Skeletal muscle tissue (tissue), 4 donors: ENCODE data around the gene IER2. TPM values are rescaled to one million over a fixed set of nuclear protein-coding genes. Genes with fewer than 3 reads are reported as not detected.
A peak's percentile ranks its signal among the peaks of the same experiment; 100 is the strongest.
"Not testable (repeated sequence)": the region's sequence is repeated elsewhere in the genome, so short reads cannot be mapped to it uniquely, and the experiment has no call there.

ENCODE experiments used
- H3K27ac ChIP-seq: one replicate; pipeline ENCODE4 v1.7.0; 2013; ENCODE audit warnings: mild to moderate bottlenecking, low read depth, low read length, inconsistent platforms
- H3K27me3 ChIP-seq, 3 donors: one replicate each; pipeline ENCODE4 v1.7.0; 2013; ENCODE audit warnings: low read length in 3 of 3; ENCODE audit not compliant: control insufficient read depth in 3 of 3, insufficient read depth in 3 of 3
- H3K36me3 ChIP-seq, 3 donors: one replicate each; pipeline ENCODE4 v1.7.0; 2013; ENCODE audit warnings: low read length in 3 of 3; ENCODE audit not compliant: control insufficient read depth in 3 of 3, insufficient read depth in 3 of 3
- H3K4me1 ChIP-seq, 3 donors: one replicate each; pipeline ENCODE4 v1.7.0; 2013; ENCODE audit warnings: low read length in 3 of 3, mild to moderate bottlenecking in 3 of 3; ENCODE audit not compliant: control insufficient read depth in 3 of 3, insufficient read depth in 3 of 3
- H3K4me3 ChIP-seq, 3 donors: one replicate each; pipeline ENCODE4 v1.7.0; 2013; ENCODE audit warnings: low read length in 3 of 3
- H3K9ac ChIP-seq, 3 donors: one replicate each; pipeline ENCODE4 v1.7.0; 2013; ENCODE audit warnings: low read length in 3 of 3, mild to moderate bottlenecking in 3 of 3, moderate library complexity in 2 of 3, low read depth in 1 of 3
- H3K9me3 ChIP-seq, 3 donors: one replicate each; pipeline ENCODE4 v1.7.0; 2013; ENCODE audit warnings: low read length in 3 of 3; ENCODE audit not compliant: control insufficient read depth in 3 of 3
- total RNA-seq: library from RNA; depleted of rRNA; stranded (reverse); fragments of >200 nt; gene quantifications from one replicate; pipeline ENCODE4 v1.2.3, GENCODE V29; 2014
- donor health status: Osteomylitis.

Gene IER2
- total RNA-seq, 1 donor from 2014 or later = 23.5 TPM

- Histone ChIP-seq H3K9me3 (no peaks in the 10 kb centered on the region), H3K4me3 (no peak overlapping the region), H3K27me3 (no peaks in the 10 kb centered on the region), H3K4me1 (peaks cover 0 to 4% (median 0%) of the 10 kb centered on the region in 3 donors), H3K27ac (no peak overlapping the region), H3K9ac (no peak overlapping the region), H3K36me3 (peaks cover 33 to 36% (median 36%) of the 10 kb centered on the region in 3 donors)
Measured at GRCh38 chr19:13137290-13137794, 12.9 kb upstream of the IER2 start.

- Histone ChIP-seq H3K9ac (no peak overlapping the region), H3K9me3 (no peaks in the 10 kb centered on the region), H3K27me3 (no peaks in the 10 kb centered on the region), H3K4me1 (peaks cover 0 to 4% (median 4%) of the 10 kb centered on the region in 3 donors), H3K27ac (no peak overlapping the region), H3K4me3 (no peak overlapping the region), H3K36me3 (peaks cover 34 to 36% (median 35%) of the 10 kb centered on the region in 3 donors)
Measured at GRCh38 chr19:13138171-13138915, 11.9 kb upstream of the IER2 start.

GRCh38 chr19:13138916-13139198 lies 11.4 kb upstream of the IER2 start:
- H3K36me3 ChIP-seq = peaks cover 34 to 39% (median 38%) of the 10 kb centered on the region in 3 donors
- H3K9me3 ChIP-seq = no peaks in the 10 kb centered on the region
- H3K27me3 ChIP-seq = no peaks in the 10 kb centered on the region
- H3K9ac ChIP-seq = no peak overlapping the region
- no peak overlapping the region for H3K4me3 ChIP-seq
- H3K27ac ChIP-seq = no peak overlapping the region
- peaks cover 0 to 4% (median 4%) of the 10 kb centered on the region in 3 donors for H3K4me1 ChIP-seq

GRCh38 chr19:13139633-13140311 lies 10.4 kb upstream of the IER2 start:
- peaks cover 0 to 4% (median under 1%) of the 10 kb centered on the region in 3 donors for H3K4me1 ChIP-seq
- H3K27ac ChIP-seq = no peak overlapping the region
- no peaks in the 10 kb centered on the region for H3K27me3 ChIP-seq
- no peak overlapping the region for H3K4me3 ChIP-seq
- H3K9ac ChIP-seq = no peak overlapping the region
- H3K9me3 ChIP-seq = no peaks in the 10 kb centered on the region
- peaks cover 40 to 48% (median 47%) of the 10 kb centered on the region in 3 donors for H3K36me3 ChIP-seq

GRCh38 chr19:13146763-13147563 lies 3.2 kb upstream of the IER2 start:
- Histone ChIP-seq H3K27ac (no peak overlapping the region), H3K9ac (no peak overlapping the region), H3K27me3 (no peaks in the 10 kb centered on the region), H3K4me1 (peaks cover 11 to 21% (median 12%) of the 10 kb centered on the region in 3 donors), H3K36me3 (peaks cover 13 to 15% (median 15%) of the 10 kb centered on the region in 3 donors), H3K4me3 (no peak overlapping the region), H3K9me3 (no peaks in the 10 kb centered on the region)

GRCh38 chr19:13149173-13149627 lies 1.0 kb upstream of the IER2 start:
- not testable (repeated sequence) for H3K27ac ChIP-seq, H3K9me3 ChIP-seq
- Histone ChIP-seq H3K4me3 (peak overlapping the region; percentile 86 to 99 (median 98)), H3K9ac (peak overlapping the region; percentile 70 to 100 (median 100)), H3K36me3 (peaks cover 6 to 10% (median 9%) of the 10 kb centered on the region in 3 donors), H3K27me3 (peaks cover 0 to 13% (median 0%) of the 10 kb centered on the region in 3 donors), H3K4me1 (peaks cover 18 to 39% (median 28%) of the 10 kb centered on the region in 3 donors)

GRCh38 chr19:13149628-13150186 lies 504 bp upstream of the IER2 start:
- Histone ChIP-seq H3K36me3 (peaks cover under 1 to 8% (median 4%) of the 10 kb centered on the region in 3 donors), H3K9me3 (no peaks in the 10 kb centered on the region), H3K27ac (peak overlapping the region; percentile 100), H3K27me3 (peaks cover 0 to 17% (median 0%) of the 10 kb centered on the region in 3 donors), H3K4me1 (peaks cover 18 to 44% (median 31%) of the 10 kb centered on the region in 3 donors), H3K4me3 (peak overlapping the region; percentile 86 to 99 (median 98)), H3K9ac (peak overlapping the region; percentile 70 to 100 (median 100))

GRCh38 chr19:13150931-13151604 lies 857 bp downstream of the IER2 start:
- Histone ChIP-seq H3K4me1 (peaks cover 29 to 55% (median 37%) of the 10 kb centered on the region in 3 donors), H3K9me3 (no peaks in the 10 kb centered on the region), H3K27ac (peak overlapping the region; percentile 100), H3K4me3 (peak overlapping the region; percentile 86 to 99 (median 98)), H3K36me3 (peaks cover 0 to 3% (median 0%) of the 10 kb centered on the region in 3 donors), H3K9ac (peak overlapping the region; percentile 100), H3K27me3 (peaks cover 0 to 20% (median 4%) of the 10 kb centered on the region in 3 donors)
